Sigmoid colon (tissue), 7 donors: Measurements from ENCODE around the gene TBC1D8B. TPM values are rescaled to one million over a fixed set of nuclear protein-coding genes. Genes with fewer than 3 reads are reported as not detected.

Experiments used
- DNase-seq: peaks from one replicate; pipeline ENCODE4 v3.0.0-alpha.2; 2019
- H3K27ac ChIP-seq, 4 donors: fragments of 200-600 bp; sonication (generic); one replicate each; pipeline ENCODE4 v1.5.1; 2016 to 2019; ENCODE audit warnings: mild to moderate bottlenecking in 1 of 4
- H3K27me3 ChIP-seq, 3 donors: fragments of 200-600 bp; sonication (generic); one replicate each; pipeline ENCODE4 v1.5.1; 2019; ENCODE audit warnings: mild to moderate bottlenecking in 1 of 3
- H3K36me3 ChIP-seq, 4 donors: fragments of 200-600 bp; sonication (generic); one replicate each; pipeline ENCODE4 v1.5.1; 2016 to 2019
- H3K4me1 ChIP-seq, 4 donors: fragments of 200-600 bp; sonication (generic); one replicate each; pipeline ENCODE4 v1.5.1; 2017 to 2019
- H3K4me3 ChIP-seq, 4 donors: fragments of 200-600 bp; sonication (generic); one replicate each; pipeline ENCODE4 v1.5.1; 2017 to 2019; ENCODE audit warnings: mild to moderate bottlenecking in 2 of 4, moderate library complexity in 1 of 4
- H3K9me3 ChIP-seq, 4 donors: fragments of 200-600 bp in 3 of 4; sonication (generic) in 3 of 4; one replicate each; pipeline versions ENCODE4 v1.5.1 to v1.6.1; 2013 to 2019
- EP300 ChIP-seq, 4 donors: sonication (generic); formaldehyde crosslinking; IDR thresholded peaks; one replicate each; pipeline ENCODE4 v1.6.1; 2017; ENCODE audit warnings: antibody characterized with exemption in 4 of 4
- POLR2A ChIP-seq, 2 donors: fragments of 450-650 bp; IDR thresholded peaks; one replicate each; pipeline ENCODE4 v1.6.1; 2016; ENCODE audit warnings: antibody characterized with exemption in 2 of 2, mild to moderate bottlenecking in 2 of 2, moderate library complexity in 2 of 2
- POLR2AphosphoS5 ChIP-seq, 4 donors: sonication (generic); formaldehyde crosslinking; IDR thresholded peaks; one replicate each; pipeline ENCODE4 v1.6.1; 2017; ENCODE audit warnings: antibody characterized with exemption in 4 of 4
- WGBS, 2 donors: extraction: QIAGEN DNeasy Blood & Tissue Kit; methylation state at CpG; one replicate each; pipeline ENCODE4 v1.1.7; 2013; 5-methylcytosine and 5-hydroxymethylcytosine counted together
- intact Hi-C: fragments of 100-400 bp; cut with DNase I; formaldehyde crosslinking; loops from one replicate; pipeline ENCODE4 v1.15.1; 2023
- polyA plus RNA-seq, 3 donors: library from polyadenylated mRNA; stranded (reverse); fragments of 200-250 nt; gene quantifications; one replicate each; pipeline ENCODE4 v1.2.3, GENCODE V29; 2013
- total RNA-seq, 4 donors: library from RNA; depleted of rRNA; stranded (reverse); fragments of >200 nt; gene quantifications; one replicate each; pipeline ENCODE4 v1.1.0, GENCODE V29; 2016
- TF ChIP-seq, protein P1 (sequence below), 4 experiments: fragments of 450-650 bp in 3 of 4; fragments of 200-600 bp in 1 of 4; IDR thresholded peaks; one replicate each; pipeline ENCODE4 v1.5.1; 2016 to 2019; ENCODE audit warnings: antibody characterized with exemption in 4 of 4, mild to moderate bottlenecking in 3 of 4, moderate library complexity in 2 of 4
- donor health status: healthy with polysubstance abuse.
- donor health status: Bipolar disorder and iron deficiency.
- donor health status: healthy.

Gene TBC1D8B
- total and polyA plus RNA-seq, 7 donors: 3.3 to 9.4 (median 5.3) TPM

DNA sequence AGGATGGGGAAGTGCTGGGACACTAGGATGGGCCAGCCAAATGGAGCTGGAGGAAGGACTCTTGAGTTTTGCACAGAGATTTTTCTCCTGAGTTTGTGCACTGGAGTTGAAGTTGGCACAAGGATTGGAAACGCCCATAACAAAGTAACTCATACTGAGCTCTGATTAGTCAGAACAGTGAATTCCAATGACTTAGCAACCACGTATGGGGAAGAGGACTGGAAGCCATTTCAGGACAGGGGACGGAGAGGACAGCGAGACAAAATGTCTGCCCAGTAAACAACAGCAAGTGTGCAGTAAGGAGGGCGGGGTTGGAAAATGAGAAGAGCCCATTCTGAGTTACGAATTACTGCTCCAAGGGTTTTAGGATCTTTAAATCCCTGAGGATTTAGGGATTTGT, 94.8 kb downstream of the TBC1D8B start:
- no peaks in the 10 kb centered on the region for H3K27me3 ChIP-seq
- H3K27ac ChIP-seq: no peak overlapping the region
- intact Hi-C loops: loop anchor here (10.0 kb wide), 1 partner anchor 818 kb away; no protein-coding TSS in a partner anchor
- no peaks in the 10 kb centered on the region for H3K9me3 ChIP-seq
- WGBS, 2 donors: 80% methylated on average over 6 of the region's 6 CpGs
- H3K4me3 ChIP-seq: no peak overlapping the region
- TF ChIP-seq POLR2AphosphoS5 (IDR thresholded peaks at IDR 0.05): no peak
- TF ChIP-seq, protein P1, sequence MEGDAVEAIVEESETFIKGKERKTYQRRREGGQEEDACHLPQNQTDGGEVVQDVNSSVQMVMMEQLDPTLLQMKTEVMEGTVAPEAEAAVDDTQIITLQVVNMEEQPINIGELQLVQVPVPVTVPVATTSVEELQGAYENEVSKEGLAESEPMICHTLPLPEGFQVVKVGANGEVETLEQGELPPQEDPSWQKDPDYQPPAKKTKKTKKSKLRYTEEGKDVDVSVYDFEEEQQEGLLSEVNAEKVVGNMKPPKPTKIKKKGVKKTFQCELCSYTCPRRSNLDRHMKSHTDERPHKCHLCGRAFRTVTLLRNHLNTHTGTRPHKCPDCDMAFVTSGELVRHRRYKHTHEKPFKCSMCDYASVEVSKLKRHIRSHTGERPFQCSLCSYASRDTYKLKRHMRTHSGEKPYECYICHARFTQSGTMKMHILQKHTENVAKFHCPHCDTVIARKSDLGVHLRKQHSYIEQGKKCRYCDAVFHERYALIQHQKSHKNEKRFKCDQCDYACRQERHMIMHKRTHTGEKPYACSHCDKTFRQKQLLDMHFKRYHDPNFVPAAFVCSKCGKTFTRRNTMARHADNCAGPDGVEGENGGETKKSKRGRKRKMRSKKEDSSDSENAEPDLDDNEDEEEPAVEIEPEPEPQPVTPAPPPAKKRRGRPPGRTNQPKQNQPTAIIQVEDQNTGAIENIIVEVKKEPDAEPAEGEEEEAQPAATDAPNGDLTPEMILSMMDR (IDR thresholded peaks at IDR 0.05): no peak
- TF ChIP-seq POLR2A (IDR thresholded peaks at IDR 0.05): no peak
- TF ChIP-seq EP300 (IDR thresholded peaks at IDR 0.05): no peak
- no peaks in the 10 kb centered on the region for H3K36me3 ChIP-seq
- H3K4me1 ChIP-seq: peaks cover 0 to 3% (median 0%) of the 10 kb centered on the region in 4 donors
- DNase-seq: no peak

DNA sequence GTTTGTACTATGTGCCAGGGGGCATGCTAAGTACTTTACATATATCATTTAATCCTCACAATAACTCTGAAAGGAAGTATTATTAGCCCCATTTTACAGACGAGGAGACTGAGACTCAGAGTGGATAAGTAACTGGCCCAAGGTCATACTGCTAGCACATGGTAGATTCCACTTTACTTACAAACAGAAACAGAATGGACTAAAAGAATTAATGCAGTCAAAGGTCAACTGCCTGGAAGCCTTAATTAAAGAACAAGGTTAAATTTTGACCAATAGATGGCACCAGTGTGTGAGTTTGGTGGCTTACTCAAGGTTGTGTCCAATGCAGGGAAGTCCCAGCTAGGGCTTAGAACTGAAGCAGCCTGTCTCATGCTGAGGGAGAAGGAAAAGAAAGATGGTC, 96.0 kb downstream of the TBC1D8B start:
- Histone ChIP-seq H3K9me3 (no peaks in the 10 kb centered on the region), H3K27ac (no peak overlapping the region), H3K4me3 (no peak overlapping the region), H3K27me3 (no peaks in the 10 kb centered on the region), H3K36me3 (no peaks in the 10 kb centered on the region), H3K4me1 (peaks cover 0 to 3% (median 0%) of the 10 kb centered on the region in 4 donors)
- 9 to 29% methylated on average over 1 of the region's 1 CpG for WGBS, 2 donors
- intact Hi-C loops: loop anchor here (10.0 kb wide), 1 partner anchor 816 kb away; no protein-coding TSS in a partner anchor
- TF ChIP-seq POLR2AphosphoS5 (IDR thresholded peaks at IDR 0.05) (no peak), POLR2A (IDR thresholded peaks at IDR 0.05) (no peak), EP300 (IDR thresholded peaks at IDR 0.05) (no peak)
- TF ChIP-seq, protein P1 (IDR thresholded peaks at IDR 0.05): no peak
- no peak for DNase-seq

DNA sequence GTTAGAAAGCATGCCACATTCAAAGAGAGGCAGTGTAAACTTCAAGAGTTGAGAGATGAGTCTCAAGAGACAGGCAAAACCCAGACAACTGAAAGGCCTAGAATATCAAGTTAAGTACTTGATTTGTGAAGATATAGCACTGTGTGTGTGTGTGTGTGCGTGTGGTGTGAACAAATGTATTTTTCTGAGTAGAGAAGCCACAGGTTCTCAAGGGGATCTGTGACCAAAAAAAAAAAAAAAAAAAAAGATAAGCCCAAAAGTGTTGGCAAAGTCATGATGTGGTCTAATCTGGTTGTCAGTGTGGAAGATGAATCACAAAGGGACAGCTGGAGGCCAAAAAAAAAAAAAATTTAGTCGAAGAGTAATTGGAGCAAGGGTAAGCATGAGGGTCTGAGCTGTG, 96.8 kb downstream of the TBC1D8B start:
- 64 to 76% methylated on average over 2 of the region's 2 CpGs for WGBS, 2 donors
- no peak overlapping the region for H3K4me3 ChIP-seq

DNA sequence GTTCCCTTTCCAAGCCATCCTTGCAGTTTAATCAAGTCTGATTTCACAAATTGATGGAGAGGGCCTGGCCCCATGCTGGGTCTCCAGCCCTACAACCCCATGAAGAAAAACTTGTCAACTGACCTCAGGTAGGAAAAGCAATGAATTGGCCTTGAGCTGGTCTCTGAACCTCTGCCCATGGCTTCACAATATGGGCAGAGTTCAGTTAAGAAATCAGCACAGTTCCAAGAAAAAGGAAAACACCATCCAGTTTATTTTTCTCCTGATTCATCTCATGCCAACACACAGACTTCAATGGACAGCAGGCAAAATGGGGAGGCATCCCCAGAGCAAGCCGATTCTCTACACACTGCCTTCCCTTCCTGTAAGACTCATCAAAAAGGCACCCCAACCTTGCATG, 97.4 kb downstream of the TBC1D8B start:
- intact Hi-C loops: loop anchor here (10.0 kb wide), 1 partner anchor 815 kb away; no protein-coding TSS in a partner anchor
- Histone ChIP-seq H3K27me3 (no peaks in the 10 kb centered on the region), H3K4me3 (no peak overlapping the region), H3K36me3 (no peaks in the 10 kb centered on the region), H3K4me1 (no peaks in the 10 kb centered on the region), H3K27ac (no peak overlapping the region), H3K9me3 (no peaks in the 10 kb centered on the region)
- no peak for DNase-seq
- TF ChIP-seq, protein P1 (IDR thresholded peaks at IDR 0.05): no peak
- TF ChIP-seq POLR2A (IDR thresholded peaks at IDR 0.05) (no peak), POLR2AphosphoS5 (IDR thresholded peaks at IDR 0.05) (no peak), EP300 (IDR thresholded peaks at IDR 0.05) (no peak)
- 92 to 93% methylated on average over 1 of the region's 1 CpG for WGBS, 2 donors

More for the DNA sequence above, 96.8 kb downstream of the TBC1D8B start:
- intact Hi-C loops: loop anchor here (10.0 kb wide), 1 partner anchor 816 kb away; no protein-coding TSS in a partner anchor
- Histone ChIP-seq H3K27ac (no peak overlapping the region), H3K4me1 (peaks cover 0 to 3% (median 0%) of the 10 kb centered on the region in 4 donors), H3K27me3 (no peaks in the 10 kb centered on the region), H3K36me3 (no peaks in the 10 kb centered on the region), H3K9me3 (no peaks in the 10 kb centered on the region)
- no peak for DNase-seq
- TF ChIP-seq POLR2A (IDR thresholded peaks at IDR 0.05): no peak
- TF ChIP-seq EP300 (IDR thresholded peaks at IDR 0.05): no peak
- TF ChIP-seq POLR2AphosphoS5 (IDR thresholded peaks at IDR 0.05): no peak
- TF ChIP-seq, protein P1 (IDR thresholded peaks at IDR 0.05): no peak

DNA sequence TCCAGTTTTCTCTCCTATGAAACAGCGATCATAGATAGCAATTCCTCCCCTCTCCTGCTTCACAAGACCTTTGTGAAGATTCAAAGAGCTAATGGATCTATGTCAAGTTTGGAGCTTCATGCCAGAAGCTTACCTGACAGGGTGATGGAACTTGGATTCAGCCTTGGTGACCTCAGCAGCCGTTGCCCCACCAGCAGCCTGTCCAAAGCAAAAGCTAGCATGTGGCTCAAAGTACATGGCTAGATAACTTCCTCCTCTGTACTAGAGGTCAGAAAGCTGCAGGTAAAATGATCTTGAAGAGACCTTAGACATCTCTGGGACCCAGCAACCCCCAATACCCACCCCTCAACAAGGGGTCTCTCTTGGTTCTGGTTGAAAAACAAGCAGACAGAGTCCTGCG, 98.9 kb downstream of the TBC1D8B start:
- intact Hi-C loops: no loop called here
- no peak for DNase-seq
- WGBS, 2 donors: 57 to 89% methylated on average over 3 of the region's 3 CpGs
- no peaks in the 10 kb centered on the region for H3K9me3 ChIP-seq
- H3K4me1 ChIP-seq: no peaks in the 10 kb centered on the region
- no peak overlapping the region for H3K4me3 ChIP-seq
- no peaks in the 10 kb centered on the region for H3K36me3 ChIP-seq
- no peak overlapping the region for H3K27ac ChIP-seq
- TF ChIP-seq, protein P1 (IDR thresholded peaks at IDR 0.05): no peak
- no peak for TF ChIP-seq EP300 (IDR thresholded peaks at IDR 0.05)
- H3K27me3 ChIP-seq: no peaks in the 10 kb centered on the region
